Activated T-helper 1 cell treated with Interleukin-2 at 50 U/mL for 16 hours (primary cell): ENCODE measurements around the gene RPN1.

Source experiments
- DNase-seq: peaks from one replicate; pipeline ENCODE4 v3.0.0-alpha.2; 2020; ENCODE audit warnings: low read depth

Gene RPN1

DNA sequence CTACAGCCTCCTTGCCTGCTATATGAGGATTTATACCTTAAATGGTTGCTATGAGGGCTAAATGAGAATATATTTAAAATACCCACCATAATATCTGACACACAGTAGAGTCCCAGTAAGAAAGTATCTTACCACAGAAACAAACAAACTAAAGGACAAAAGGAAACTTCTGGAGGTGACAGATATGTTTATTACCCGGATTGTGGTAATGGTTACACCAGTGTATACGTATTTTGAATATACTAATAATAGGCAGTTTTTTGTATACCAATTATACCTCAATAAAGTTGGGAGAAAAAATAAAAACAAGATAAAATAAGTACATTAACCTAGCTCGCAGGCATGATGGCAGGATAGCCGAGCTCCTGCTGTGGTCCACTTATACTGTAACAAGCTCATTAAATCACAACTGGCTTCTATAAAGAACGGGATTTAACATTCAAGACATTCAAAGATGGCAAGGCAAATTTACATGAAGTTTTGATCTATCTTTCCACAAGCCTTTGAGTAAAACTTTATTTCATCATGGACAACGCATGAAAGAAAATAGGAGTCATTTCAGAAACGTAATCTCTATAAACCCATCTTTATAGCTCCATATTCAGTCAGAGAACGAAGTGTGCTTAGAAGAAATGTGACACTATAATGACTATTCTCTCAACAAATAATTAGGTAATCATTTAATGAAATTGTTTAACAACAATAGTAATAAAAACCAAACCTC, 1.5 kb downstream of the RPN1 start:
- no peak for DNase-seq

- DNase-seq: no peak
Observed at GRCh38 chr3:128648402-128648801, 2.2 kb downstream of the RPN1 start.

GRCh38 chr3:128647307-128647706, 3.3 kb downstream of the RPN1 start:
- DNase-seq: no peak

DNA sequence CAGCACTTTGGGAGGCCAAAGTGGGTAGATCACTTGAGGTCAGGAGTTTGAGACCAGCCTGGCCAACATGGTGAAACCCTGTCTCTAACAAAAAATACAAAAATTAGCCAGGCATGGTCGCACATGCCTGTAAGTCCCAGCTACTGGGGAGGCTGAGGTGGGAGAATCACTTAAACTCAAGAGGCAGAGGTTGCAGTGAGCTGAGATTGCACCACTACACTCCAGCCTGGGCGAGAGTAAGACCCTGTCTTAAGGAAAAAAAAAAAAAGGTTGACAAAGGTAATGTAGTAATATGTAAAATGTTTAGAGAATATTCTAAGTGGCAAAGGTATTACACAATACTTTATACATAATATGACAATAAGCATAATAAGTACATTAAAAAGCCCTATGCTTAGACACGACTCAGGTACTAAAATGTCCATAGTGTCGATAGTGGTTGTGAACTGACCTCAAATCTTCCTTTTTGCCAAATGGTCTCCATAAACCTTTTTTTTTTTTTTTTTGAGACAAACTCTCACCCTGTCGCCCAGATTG, 16.5 kb downstream of the RPN1 start:
- DNase-seq: no peak

GRCh38 chr3:128632301-128632700, 18.3 kb downstream of the RPN1 start:
- DNase-seq: no peak

GRCh38 chr3:128629936-128630335, 20.7 kb downstream of the RPN1 start:
- no peak for DNase-seq

- no peak for DNase-seq
Observed at GRCh38 chr3:128625409-128625945, 25.1 kb downstream of the RPN1 start.

DNA sequence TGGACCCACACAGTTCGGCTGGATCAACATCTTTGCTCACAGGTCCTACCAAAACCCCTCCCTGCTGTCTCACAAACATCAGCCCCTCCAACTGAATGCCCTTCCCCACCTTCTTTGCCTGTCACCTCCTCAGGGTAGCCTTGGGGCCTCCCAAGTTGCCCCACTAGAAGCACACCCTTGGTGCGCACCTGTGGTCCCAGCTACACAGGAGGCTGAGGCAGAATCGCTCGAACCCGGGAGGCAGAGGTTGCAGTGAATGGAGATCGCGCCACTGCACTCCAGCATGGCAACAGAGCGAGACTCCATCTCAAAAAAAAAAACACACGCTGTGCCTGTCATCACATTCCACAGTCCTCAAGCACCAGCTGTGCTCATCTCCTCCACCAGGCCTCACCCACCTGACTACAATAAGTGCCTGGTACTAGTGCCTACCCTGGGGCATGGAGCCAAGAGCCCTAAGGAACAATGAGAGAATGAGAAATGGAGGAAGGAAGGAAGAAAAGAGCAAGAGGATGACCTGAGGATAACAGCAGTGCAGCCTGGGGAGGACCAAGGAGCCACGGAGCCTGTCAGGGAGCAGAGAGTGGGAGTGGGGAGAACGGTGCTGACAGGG, 26.0 kb downstream of the RPN1 start:
- no peak for DNase-seq

DNA sequence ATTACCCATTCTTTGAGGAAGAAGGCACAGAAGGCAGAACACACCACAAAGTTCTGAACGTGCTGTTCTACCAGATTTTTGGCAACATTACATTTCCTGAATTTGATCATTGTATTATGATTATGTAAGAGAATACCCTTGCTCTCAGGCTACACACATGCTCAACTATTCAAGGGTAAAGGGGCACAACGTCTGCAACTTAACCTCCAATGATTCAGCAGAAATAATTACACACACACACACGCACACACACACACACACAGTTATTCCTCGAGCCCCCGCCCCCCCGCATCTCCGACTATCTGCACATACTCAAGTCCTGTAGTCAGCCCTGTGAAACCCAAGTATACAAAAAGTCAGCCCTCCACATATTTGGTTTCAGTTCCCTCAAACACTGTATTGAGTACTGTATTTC, 26.8 kb downstream of the RPN1 start:
- no peak for DNase-seq

- DNase-seq: no peak
Observed at GRCh38 chr3:128621931-128622330, 28.7 kb downstream of the RPN1 start.

DNA sequence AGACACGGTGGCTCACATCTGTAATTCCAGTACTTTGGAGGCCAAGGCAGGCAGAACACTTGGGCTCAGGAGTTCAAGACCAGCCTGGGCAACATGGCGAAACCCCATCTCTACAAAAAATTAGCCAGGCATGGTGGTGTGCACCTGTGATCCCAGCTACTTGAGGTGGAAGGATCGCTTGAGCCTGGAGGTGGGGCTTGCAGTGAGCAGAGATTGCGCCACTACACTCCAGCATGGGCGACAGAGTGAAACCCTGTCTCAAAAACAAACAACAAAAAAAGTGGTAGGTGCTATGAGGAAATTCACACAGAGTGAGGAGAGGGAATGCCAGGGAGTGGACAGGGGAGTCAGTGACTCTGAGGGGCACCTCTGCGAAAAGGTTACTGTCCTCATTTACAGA, 29.4 kb downstream of the RPN1 start:
- DNase-seq: no peak

- no peak for DNase-seq
Observed at GRCh38 chr3:128620268-128620691, 30.3 kb downstream of the RPN1 start.

- no peak for DNase-seq
Observed at GRCh38 chr3:128619146-128619890, 31.3 kb downstream of the RPN1 start.

DNA sequence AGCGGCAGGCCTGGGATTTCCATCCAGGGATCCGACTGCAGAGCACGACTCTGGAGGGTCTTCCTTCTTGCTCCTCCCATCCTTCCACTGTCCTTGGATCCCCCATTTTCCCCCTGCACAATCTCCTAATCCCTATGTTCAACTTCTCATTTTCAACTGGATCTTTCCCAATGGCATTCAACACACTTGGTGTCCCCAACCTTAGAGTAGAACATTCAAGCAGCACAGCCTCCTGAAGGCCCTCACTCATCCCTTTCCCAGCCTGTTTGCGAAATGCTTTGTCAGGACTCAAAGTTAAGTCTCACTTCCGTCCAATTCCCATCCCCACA, 32.3 kb downstream of the RPN1 start:
- DNase-seq: no peak

DNA sequence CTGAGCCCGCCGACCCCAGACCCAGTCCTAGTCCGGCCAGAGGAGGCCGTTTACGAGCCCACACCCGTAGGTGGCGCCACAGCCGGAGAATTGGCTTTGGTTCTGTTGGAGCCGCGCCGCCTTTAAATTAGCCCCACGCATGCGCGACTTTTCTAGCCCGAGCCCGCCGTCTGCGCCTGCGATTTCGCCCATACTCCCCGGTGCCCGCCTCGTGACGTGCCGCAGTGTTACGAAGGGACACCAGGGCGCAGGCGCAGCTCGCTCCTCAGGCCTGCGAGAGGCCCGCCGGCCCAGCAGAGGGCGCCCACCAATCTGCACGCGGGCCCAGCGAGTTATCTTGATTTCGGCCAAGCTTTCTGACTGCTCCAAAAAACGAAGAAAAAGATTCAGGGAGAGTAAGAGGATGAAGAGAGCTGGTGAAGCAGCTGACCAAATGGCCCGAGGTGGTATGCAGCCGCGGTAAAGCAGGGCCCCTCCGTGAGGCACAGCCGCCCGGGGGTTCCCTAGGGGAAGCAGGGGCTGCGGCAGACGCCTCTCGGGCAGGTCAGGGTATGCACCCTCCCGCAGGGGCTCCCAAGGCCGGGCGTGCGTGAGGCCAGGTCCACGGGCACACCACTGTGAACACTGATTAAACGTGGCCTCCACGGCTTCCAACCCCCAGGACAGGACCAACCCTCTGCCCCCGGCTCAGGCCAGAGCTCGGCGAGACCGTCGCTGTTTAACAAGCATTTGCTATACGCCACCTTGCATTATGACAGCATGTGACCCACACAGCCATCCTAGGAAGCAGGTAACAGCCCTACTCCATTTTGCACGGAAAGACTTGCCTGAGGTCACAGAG, 32.8 kb downstream of the RPN1 start:
- DNase-seq: peak; percentile 94

DNA sequence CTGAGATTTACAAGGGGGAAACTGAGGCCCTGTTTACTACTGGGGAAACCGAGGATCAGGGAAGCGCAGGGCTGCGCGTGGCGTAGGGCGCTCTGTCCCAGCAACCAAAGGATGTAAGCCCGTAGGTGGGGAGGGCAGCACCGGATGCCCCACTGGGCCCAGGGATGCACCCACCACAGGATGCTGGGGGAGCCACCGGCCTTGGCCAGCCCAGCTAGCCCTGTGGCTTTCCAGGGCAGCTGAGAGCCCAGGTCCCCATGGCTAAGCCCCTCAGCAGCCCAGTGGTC, 33.4 kb downstream of the RPN1 start:
- DNase-seq: no peak

- no peak for DNase-seq
Observed at GRCh38 chr3:128616516-128617269, 33.9 kb downstream of the RPN1 start.

DNA sequence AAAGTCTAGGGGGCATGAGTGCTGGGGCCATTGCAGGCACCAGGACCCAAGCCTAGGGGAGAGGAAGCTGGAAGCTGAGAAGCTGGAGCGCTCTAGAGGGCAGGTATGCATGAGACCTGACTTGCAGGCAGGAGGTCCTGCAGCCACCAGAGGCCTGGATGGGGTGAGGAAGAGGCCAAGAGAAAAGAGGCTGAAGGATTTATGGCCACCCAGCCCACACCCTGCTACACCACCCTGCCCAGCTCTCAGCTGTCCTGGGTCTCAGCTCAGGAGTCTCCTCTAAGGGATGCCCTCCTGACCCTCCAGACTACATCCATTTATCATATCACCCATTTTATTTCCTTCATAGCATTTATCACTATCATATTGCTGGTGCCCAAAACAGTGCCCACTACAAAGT, 36.5 kb downstream of the RPN1 start:
- no peak for DNase-seq

- DNase-seq: no peak
Observed at GRCh38 chr3:128613083-128613829, 37.4 kb downstream of the RPN1 start.

GRCh38 chr3:128610451-128611070, 40.1 kb downstream of the RPN1 start:
- no peak for DNase-seq
